HCT116 (cell line): ENCODE results near the gene DTNBP1.

Source experiments
- CEBPB ChIP-seq: IDR thresholded peaks from 2 replicates; pipeline ENCODE4 v1.6.1; 2012; ENCODE audit warnings: low read depth
- CTCF ChIP-seq, 3 experiments: fragments of 200-600 bp in 1 of 3; sonication (generic) in 1 of 3; IDR thresholded peaks in 2 of 3; conservative IDR thresholded peaks in 1 of 3; 2 replicates each; pipeline ENCODE4 v1.5.1; 2012 to 2017; ENCODE audit warnings: low read depth in 2 of 3, low read length in 2 of 3, antibody characterized with exemption in 1 of 3, borderline replicate concordance in 1 of 3, control low read depth in 1 of 3, mild to moderate bottlenecking in 1 of 3, mixed read lengths in 1 of 3, mixed run types in 1 of 3, moderate library complexity in 1 of 3; ENCODE audit not compliant: insufficient read depth in 1 of 3
- EZH2 ChIP-seq: fragments of 200-600 bp; sonication (generic); IDR thresholded peaks from 2 replicates; pipeline ENCODE4 v1.6.1; 2017; ENCODE audit warnings: antibody characterized with exemption, mixed run types
- EZH2phosphoT487 ChIP-seq: fragments of 200-600 bp; IDR thresholded peaks from 2 replicates; pipeline ENCODE4 v1.6.1; 2018; ENCODE audit warnings: antibody characterized with exemption, borderline replicate concordance
- FOSL1 ChIP-seq: IDR thresholded peaks from 2 replicates; pipeline ENCODE4 v1.6.1; 2012; ENCODE audit warnings: low read depth
- MAX ChIP-seq: IDR thresholded peaks from 2 replicates; pipeline ENCODE4 v1.6.1; 2012
- POLR2A ChIP-seq: IDR thresholded peaks from 2 replicates; pipeline ENCODE4 v1.7.0; 2011; ENCODE audit warnings: borderline replicate concordance; ENCODE audit not compliant: insufficient read depth, insufficient read length; ENCODE audit errors: extremely low read depth
- POLR2AphosphoS5 ChIP-seq: IDR thresholded peaks from 2 replicates; pipeline ENCODE4 v1.6.1; 2011; ENCODE audit warnings: mild to moderate bottlenecking, low read depth, low read length, moderate library complexity
- SIN3A ChIP-seq: IDR thresholded peaks from 2 replicates; pipeline ENCODE4 v1.6.1; 2012; ENCODE audit warnings: low read depth
- SP1 ChIP-seq: IDR thresholded peaks from 2 replicates; pipeline ENCODE4 v1.6.1; 2012; ENCODE audit warnings: low read depth
- ZBTB33 ChIP-seq: IDR thresholded peaks from 2 replicates; pipeline ENCODE4 v1.6.1; 2011; ENCODE audit warnings: mild to moderate bottlenecking, low read length, moderate library complexity; ENCODE audit not compliant: insufficient replicate concordance; ENCODE audit errors: extremely low read depth
- ZNF274 ChIP-seq: fragments of 200-500 bp; sonication (Bioruptor generic); IDR thresholded peaks from 2 replicates; pipeline ENCODE4 v1.6.1; 2014; ENCODE audit warnings: mild to moderate bottlenecking, low read depth, low read length, inconsistent platforms

- TF ChIP-seq FOSL1 (no peak), CTCF (IDR thresholded peaks at IDR 0.05 in 2 of 3, conservative IDR thresholded peaks at IDR 0.05 in 1 of 3; ENCODE audit: borderline replicate concordance in 1 of 3, insufficient read depth in 1 of 3, low read depth in 2 of 3, low read length in 2 of 3) (no peak), POLR2AphosphoS5 (no peak), EZH2phosphoT487 (no peak), POLR2A (no peak), ZBTB33 (no peak), SP1 (no peak), EZH2 (no peak), ZNF274 (no peak), MAX (no peak), CEBPB (no peak), SIN3A (no peak)
Observed at GRCh38 chr6:15547400-15547799, 115.4 kb downstream of the DTNBP1 start.
